HG03196 (cell line): ENCODE results near the gene POLR2H.

ENCODE experiments used
- ATAC-seq: cut with Tn5 transposase; IDR thresholded peaks from one replicate; pipeline ENCODE4 v1.9.1; 2021; ENCODE audit not compliant: unreplicated experiment

The POLR2H gene

DNA sequence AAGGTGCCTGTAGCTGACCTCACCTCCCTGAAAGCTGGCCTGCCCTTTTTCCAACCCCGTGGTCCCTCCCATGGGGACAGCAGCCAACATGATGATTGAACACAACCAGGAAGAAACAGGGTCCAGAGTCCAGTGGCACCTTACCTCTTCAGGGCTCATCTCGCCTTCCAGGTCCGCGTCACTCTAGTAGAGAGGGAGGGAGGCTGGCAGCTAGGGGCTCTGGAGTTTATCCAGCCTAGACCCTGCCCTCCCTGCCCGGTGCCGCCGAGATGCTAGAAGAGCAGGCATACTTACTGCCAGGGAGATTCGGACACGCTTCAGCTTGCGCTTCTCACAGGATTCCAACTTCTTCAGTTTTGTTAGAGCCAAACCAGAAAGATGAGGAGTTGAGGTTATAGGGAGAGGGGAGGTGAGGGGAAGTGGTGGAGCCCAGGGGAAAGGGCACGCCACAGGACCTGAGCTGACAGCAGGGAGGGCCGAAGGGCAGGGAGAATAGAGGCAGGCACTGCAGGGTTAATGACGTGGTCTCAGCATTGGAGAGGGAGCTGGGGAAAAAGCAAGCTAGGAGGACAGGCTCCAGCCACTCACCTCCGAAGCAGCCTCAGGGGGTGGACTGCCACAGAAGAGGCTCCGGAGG lies 9.2 kb upstream of the POLR2H start:
- no peak for ATAC-seq

GRCh38 chr3:184352897-184353545 lies 8.5 kb upstream of the POLR2H start:
- ATAC-seq: no peak

DNA sequence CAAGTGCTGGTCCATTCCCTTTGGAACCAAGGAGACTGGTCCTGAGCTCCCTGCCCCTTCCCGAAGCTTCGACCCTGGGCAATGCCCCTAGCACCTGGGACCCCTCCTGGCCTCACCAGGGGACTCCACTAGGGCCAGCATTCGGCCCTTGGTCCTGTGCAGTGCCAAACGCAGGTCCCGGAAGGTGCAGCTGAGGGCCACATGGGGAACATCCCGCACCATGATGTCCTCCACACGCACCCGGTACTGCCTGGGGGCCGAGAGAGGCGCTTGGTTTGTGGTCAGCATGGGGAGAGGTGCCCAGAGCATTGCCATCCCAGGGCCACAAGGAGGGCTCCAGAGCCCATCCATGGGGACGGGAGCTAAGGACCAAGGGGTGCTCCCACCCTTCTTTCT lies 8.0 kb upstream of the POLR2H start:
- ATAC-seq: no peak

GRCh38 chr3:184354121-184354728 lies 7.3 kb upstream of the POLR2H start:
- no peak for ATAC-seq

GRCh38 chr3:184354754-184355153 lies 6.8 kb upstream of the POLR2H start:
- no peak for ATAC-seq

DNA sequence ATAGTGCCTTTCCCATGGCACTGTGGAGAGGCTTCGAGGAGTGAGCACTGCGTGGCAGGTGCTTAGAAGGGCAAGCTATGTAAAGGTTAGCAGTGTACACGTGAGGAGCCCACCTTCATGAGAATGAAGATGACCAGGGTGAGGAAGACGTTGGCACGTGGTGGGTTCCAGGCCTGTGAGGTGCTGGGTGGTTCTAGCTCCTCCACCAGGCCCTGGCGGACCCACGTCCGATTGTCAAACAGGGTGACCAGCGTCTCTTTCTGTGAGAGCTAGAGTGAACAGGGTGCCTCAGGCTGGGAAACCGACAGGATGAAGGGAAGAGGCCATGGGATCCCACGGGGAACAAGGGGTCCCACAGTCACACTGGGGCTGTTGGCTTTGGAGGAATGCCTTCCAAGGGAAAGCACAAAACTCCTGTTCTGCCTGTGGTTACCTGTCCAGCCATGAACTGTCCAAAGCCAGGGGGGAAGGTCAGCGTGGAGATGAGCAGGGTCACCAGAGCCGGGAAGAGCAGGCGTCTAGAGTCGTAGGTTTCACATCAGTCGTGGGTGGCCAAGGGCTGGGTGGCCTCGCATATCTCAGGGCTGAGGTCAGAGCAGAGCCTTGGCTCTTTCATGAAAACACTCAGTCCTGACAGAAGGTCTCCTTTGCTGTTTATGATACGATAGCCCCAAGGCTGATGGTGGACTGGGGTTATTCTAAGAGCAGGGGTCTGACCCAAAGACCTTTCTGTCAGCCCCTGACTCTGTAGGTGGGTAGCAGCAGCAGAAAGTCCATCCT lies 6.1 kb upstream of the POLR2H start:
- ATAC-seq: no peak

- no peak for ATAC-seq
These were observed 4.0 kb upstream of the POLR2H start for GRCh38 chr3:184357248-184358123.

- no peak for ATAC-seq
These were observed 3.3 kb upstream of the POLR2H start for GRCh38 chr3:184358124-184358767.

- no peak for ATAC-seq
These were observed 2.6 kb upstream of the POLR2H start for GRCh38 chr3:184358921-184359350.

GRCh38 chr3:184359610-184360009 lies 1.9 kb upstream of the POLR2H start:
- ATAC-seq: no peak

- no peak for ATAC-seq
These were observed 1.2 kb upstream of the POLR2H start for GRCh38 chr3:184360070-184360928.

DNA sequence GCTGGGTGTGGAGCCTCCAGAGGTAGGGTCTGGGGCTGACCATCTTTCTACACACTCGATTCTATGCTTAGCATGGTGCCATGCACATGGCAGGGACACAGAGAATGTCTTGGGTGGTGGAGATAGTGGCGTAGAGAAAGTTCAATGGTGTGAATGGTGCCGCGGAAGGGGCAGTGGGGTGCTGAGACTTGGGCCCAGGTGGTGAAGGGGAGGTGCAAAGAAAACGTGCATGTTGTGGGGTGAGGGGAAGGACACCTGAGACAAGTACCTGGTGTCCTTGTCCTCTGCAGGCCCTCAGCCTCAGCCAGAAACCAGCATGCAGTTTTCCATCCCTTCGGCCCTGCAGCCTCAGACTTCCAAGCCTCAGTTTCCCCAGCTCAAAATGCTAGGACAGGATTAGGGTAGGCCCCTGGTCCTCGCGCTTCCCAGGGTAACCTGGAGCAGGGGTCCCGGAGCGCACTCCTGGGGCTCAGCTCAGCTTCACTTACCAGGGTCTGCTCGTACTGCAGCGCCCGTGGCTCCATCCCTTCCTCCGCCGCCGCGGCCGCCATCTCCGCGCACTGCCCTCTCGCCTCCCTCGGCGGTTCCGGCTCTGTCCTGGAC lies 480 bp upstream of the POLR2H start:
- peak; percentile 5 for ATAC-seq

GRCh38 chr3:184361932-184362667 lies 590 bp downstream of the POLR2H start:
- ATAC-seq: peak; percentile 11

DNA sequence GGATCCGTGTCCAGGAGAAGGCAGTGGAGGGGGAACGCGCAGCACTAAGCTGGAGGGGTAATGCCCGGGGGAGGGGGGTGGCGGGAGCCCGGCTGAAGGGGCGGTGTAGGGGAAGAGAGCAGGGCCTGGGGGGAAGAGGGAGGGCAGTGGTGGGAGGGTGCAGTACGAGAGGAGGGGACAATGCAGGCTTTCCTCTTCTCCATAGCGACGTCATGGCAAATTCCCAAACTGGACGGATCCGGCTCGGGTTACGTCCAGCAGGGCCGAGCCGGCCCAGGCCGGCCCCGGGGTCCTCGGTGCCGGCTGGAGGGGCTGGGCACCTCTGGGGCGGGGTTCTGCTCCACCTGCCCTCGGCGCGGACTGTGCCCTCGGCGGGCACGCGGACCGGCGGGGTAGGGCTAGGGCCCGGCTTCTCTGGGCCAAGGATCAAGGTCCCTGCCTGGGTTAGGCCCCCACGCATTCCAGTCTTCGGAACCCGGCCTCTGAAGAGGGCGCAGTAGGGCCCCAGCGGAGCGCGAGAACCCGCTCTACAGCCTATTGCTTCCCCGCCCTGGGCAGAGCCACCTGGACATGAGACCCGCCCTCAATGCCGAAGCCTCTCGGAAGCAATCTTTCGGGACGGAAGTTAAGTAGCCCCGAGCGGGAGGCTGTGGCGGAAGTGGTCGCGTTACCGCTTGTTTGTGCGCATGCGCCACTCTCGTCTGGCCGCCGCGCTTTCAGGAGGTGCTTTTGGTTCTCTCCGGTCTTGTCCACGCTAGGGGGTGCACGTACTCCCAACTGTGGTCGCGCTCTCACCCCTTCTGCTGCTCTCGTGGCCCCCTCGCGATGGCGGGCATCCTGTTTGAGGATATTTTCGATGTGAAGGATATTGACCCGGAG lies 1.4 kb downstream of the POLR2H start:
- ATAC-seq: peak; percentile 85

GRCh38 chr3:184366619-184367289 lies 5.2 kb downstream of the POLR2H start:
- no peak for ATAC-seq

GRCh38 chr3:184368116-184368515 lies 6.6 kb downstream of the POLR2H start:
- no peak for ATAC-seq
